TTC549 (cell line): Measurements from ENCODE around the gene DPP4.

Experiments used
- FAIRE-seq: peaks from 2 replicates; lab custom pipeline; 2012; peaks lifted over from hg19 to GRCh38; lab: Jason Lieb, UNC

Gene DPP4

DNA sequence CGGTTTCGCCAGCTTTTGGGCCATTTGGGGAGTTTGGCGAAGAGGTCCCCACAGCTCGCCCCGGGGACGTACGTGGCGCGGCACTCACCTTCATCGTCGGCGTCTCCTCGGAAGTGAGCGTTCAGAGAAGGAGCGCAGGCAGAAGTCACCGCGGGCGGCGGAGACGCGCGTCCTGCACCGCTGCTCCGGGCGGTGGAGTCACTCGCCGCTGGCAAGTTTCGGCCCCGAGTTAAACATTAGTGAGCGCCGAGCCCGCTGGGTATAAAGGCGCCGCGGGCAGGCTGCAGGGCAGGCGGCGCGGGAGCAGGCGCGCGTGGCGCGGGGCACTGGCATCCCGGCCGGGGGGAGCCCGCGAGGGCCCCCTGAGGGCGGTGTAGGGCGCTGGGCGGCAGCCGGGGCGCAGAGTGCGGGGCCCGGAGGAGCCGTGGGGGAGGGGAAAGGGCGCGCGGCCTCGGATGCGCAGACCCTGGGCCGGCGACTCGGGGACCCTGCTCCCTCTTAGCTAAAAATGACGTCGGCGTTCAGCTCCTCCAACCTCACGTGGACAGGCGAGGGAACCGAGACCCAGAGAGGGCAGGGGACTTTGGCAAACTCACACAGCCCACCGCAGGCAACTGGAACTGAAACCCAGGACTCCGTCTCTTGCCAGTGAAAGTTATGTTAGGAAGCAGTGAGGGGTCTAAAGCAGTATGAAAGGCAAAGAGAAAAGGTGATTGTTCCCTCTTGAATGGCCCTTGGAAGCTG is at the start of gene DPP4:
Gene DPP4, minus strand, starts transcription at position 328 of the 744 bp plus-strand sequence. Its CDS starts 234 bp downstream, at position 94.
- no peak for FAIRE-seq

DNA sequence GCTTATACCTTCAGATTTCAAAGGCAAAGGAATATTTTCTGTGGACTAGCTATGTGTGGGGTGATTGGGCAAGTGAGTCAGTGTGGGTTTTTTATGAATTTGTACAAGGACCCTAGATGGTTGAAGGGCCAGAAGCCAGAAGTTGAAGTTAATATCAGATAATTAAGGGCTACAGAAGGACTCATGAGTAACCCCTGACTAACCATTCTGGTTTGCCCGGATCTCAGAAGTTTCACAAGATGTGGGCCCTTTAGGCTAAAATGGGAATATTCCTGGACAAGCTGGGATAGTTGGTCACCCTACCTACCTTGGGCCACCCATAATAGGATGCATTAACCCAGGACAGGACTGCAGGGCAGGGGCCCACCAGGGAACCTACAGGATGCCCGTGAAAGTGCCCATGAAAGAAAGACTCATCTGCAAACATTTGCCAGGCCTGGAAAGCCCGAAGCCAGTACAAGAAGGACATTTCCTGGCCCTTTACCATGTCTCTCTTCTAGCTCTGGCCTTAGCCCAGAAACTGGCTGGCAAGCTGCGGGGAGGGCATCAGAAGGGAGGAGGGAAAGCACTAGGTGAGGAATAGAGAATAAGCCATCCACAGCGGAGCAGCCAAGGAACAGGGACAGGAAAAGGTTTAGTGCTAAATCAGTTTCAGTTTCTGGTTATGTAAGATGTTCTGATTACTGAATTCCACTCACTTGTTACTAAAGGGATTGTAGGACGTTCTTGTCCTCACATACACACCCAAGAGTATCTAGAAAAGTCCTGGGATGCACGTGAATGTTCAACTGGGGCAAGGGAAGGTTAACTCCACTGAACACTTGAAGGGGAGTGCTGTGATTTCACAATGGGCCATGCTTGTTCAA is 44.4 kb upstream of the DPP4 start:
- FAIRE-seq = no peak

DNA sequence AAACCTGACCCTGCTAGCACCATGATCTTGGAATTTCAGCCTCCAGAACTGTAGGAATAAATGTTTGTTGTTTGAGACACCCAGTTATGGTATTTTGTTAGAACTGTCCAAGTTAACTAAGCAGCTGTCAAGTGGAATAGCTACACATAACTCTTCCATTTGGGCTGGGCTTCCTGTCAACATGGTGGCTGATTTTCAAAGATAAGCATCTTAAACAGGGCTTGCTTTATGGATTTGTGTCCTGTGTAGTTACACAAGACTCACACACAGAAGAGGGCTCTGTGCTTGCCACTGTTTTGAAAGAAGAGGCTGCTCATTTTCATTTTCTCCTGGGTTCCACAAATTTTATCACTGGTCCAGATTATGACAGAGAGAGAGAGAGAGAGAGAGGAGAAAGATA is 42.3 kb upstream of the DPP4 start:
- FAIRE-seq = no peak

DNA sequence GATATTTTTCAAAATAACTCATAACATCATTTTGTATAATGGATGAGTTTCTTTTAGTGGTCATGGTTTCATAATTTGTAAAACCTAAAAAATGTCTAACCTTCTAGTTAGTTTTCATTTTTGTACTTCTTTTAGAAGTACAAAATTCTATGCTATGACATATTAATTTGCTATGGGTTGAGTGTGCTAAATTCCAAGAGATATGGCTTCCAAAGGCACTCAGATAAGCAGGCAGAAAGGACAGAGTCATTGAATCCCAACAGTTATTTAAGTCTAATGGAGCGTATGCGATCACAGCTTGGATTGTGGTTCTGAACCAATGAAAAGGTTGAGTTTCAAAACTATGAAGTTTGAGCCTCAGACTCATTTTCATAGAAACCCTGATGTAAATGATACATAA is 41.1 kb upstream of the DPP4 start:
- peak; percentile 31 for FAIRE-seq

DNA sequence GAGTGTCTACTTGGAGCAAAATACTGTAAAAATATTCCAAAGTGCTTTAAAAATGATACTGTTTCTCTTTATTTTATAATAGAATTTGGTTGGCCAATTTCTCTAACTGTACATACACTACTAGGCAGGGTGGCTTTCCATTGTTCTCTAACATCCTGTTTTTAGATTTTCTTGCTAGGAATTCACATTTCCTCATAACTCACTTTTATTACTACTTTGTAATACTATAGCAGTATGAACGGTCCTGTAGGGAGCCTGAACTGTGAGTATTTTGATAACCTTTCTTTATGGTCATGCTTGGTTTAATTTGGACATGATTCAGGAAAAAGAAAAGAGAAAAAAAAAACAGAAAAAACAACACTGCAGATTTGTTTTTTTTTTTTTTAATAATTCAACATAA is 40.3 kb upstream of the DPP4 start:
- FAIRE-seq = peak; percentile 42

DNA sequence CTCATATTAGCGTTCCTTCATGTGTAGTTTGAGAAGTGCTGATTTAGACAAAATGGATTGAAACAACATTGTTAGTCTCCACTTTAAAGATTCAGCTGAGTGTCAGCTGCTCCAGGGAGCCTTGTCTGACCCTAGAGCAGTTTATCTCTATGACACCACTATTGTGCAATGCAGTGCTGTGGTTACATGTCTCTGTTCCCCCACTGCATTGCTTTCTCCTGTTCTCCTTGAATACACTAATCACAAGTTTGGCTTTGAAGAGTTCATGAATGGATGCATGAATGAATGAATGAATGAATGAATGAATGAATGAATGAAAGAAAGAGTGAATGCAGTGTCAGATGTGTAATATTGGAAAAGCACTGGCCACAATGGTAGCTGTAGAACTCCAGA is 39.8 kb upstream of the DPP4 start:
- FAIRE-seq = no peak

DNA sequence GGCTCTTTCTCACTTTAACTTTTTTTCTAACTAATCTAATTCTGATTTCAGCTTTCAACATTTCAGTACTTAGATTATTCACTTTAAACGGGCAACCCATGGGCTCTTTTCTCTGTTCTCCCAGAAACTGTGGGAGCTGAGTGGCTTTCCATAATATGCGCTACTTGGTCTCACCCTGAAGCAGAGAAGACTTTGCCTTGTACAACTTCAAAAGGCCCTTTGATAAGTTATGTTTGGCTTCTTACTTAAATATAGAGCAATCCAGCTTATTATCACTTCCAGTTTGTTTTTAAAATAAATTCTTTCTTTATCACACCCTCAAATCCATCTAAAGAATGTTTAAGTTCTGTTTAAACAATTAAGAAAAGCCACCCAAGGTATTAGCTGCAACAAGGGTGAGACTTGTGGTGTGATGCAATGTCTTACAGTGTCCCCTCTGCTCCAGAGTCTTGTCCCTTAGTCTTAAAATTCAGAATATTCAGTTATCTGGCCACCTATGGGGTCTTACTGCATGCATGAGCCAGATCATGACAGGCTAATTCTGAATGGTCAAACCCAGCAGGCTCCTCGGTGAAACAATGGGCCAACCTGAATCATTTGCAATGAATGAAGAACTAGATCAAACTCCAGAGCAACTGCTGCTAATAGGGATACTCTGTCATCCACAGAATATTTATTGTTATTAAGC is 39.2 kb upstream of the DPP4 start:
- no peak for FAIRE-seq

DNA sequence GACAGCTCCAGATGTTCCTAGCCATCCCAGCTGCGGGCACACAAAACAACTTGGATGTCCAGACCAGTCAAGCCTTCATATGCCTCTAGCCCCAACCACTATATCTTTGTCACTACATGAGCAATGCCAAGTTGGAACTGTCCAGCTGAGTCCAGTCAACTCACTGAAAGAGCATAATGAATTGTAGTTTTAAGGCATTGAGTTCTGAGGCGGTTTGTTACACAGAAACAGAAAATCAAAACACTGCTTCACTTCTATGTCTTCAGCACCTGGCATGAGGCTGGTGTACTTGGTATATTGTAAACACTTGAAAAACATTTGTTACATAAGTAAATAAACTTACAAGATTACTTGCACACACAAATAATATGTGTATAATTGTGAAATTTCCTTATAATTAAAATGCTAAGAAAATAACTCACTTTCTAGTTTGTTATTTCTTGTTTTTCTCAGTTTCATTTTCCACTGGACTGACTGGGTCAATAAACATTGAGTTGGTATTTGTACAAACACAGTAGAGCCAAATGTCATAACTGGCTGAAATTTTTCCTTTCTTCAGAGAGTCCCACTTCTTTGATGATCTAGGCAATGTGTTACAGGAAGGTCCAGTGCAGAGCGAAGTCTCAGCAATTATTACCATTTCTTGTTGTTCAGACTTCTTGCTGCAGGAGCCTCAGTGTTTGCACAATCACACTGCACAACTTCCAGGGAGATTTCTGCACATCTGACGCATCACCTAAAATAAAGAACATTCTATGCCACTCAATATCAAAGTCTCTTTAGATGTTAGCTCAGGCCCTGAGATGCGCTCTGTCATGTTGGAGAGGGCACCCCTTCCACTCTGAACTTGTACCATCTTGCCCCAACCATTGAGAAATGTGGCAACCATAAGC is 38.2 kb upstream of the DPP4 start:
- peak; percentile 67 for FAIRE-seq

DNA sequence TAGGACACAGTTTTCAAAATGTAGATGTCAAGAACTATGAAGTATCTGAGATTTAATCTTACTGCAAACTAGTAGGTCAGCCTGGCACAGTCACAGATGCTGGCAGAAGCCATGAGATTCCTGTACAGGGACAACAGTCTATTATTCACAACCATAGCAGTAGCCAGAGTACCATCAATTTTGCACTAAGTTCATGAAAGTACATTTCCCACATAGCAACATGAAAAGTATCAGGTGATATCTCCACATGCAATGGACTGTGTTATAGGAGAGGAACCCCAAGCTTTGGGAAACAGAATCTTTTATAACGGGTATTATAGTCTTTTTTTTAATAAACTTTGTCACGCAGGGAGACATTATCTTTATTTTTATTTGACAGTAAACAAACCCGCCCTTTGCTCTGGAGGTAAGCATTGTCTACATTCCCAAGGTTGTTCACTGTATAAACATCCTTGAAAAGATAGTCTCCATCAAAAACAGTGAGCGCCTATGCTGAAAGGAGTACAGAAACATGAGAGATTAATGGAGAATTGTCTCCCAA is 33.4 kb upstream of the DPP4 start:
- peak; percentile 87 for FAIRE-seq

DNA sequence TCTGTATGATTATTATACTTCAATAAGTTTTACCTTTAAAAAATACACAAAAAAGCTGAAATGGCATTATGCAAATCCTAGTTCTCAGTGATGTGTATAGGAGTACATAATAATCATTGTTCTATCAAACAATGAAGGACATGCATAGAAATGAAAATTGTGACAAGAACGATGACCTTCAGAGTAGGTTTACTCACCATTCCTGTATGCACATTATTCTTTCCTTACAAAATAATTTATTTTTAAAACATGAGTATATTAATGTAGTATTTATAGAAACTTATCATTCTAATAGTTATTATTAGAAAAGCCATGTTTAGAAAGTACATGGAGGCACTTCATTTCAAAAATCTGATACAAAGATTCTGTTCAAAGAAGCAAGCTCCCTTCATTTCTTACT is 32.7 kb upstream of the DPP4 start:
- peak; percentile 71 for FAIRE-seq

DNA sequence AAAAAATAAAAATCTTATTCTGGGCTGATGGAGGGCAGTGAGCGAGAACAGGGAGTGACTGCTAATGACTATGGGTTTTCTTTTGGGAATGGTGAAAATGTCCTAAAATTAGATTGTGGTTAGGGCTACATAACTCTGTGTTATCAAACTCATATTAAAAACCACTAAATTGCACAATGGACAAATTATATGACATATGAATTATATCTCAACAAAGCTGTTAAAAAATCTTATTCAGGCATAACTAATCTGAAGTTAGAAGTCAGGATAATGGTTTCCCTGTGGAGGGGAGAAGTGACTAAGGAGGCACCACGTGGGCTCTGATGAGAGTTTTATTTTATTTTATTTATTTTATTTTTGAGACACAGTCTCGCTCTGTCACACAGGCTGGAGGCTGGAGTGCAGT is 32.1 kb upstream of the DPP4 start:
- FAIRE-seq = peak; percentile 90

DNA sequence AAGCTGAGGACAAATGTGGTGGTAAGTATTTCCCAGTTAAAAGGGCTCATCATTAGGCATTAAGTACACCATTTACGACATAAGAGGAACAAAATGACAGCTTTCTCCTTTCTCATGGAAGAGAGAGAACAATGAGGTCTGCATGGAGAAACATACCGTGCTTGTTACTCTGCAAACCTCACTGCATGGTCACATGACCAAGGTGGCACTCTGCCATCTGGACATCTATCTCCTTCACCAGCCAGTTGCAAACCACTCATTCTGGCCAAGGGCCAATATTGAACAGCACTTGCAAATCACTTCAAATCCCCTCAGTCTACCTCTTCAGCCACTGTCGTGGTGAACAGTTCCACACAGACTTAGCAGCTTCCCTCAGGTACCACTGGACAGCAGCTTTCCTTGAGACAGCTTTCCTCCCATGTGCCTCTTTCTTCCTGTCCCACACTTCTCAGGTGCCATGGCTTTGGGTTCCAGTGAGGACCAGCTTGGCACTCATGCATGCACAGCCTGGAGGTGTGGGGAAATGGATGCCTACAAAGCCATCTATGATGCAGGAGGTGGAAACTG is 29.5 kb upstream of the DPP4 start:
- FAIRE-seq = no peak

DNA sequence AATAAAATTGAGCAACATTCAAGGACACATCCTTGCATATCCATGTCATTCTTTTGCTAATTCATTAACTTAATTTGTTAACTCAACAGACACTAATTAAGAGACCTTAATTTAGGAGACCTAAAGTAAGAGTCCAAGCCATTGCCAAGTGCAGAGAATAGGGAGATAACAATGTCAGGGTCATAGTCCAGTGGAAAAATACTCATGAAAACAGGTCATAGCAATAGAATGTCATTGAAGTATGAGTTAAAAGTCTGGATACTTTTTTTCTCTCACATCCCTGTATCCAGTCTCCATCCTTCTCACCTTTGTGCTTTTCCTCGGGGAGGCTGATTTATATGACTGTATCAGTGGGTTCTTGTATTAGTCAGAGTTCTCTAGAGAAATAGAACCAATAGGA is 26.6 kb upstream of the DPP4 start:
- FAIRE-seq = no peak

DNA sequence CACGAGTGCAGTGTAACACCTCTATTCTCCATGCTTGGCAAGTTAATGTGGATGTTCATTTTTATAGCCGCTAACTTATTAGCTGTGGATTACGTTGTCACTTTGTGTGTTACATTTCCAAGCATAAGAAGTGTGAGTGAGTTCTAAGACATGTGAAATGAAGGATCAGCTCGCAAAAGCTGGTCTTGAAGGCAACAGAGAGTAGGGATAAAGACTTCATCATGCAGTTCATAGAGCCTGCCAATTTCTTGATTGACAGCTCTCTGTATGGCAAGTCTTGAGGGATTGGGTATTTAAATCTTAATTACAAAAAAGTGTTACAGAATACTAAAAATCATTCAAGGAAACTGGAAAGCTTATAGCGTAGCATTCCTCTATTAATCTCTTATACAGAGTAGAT is 25.8 kb upstream of the DPP4 start:
- FAIRE-seq = no peak

DNA sequence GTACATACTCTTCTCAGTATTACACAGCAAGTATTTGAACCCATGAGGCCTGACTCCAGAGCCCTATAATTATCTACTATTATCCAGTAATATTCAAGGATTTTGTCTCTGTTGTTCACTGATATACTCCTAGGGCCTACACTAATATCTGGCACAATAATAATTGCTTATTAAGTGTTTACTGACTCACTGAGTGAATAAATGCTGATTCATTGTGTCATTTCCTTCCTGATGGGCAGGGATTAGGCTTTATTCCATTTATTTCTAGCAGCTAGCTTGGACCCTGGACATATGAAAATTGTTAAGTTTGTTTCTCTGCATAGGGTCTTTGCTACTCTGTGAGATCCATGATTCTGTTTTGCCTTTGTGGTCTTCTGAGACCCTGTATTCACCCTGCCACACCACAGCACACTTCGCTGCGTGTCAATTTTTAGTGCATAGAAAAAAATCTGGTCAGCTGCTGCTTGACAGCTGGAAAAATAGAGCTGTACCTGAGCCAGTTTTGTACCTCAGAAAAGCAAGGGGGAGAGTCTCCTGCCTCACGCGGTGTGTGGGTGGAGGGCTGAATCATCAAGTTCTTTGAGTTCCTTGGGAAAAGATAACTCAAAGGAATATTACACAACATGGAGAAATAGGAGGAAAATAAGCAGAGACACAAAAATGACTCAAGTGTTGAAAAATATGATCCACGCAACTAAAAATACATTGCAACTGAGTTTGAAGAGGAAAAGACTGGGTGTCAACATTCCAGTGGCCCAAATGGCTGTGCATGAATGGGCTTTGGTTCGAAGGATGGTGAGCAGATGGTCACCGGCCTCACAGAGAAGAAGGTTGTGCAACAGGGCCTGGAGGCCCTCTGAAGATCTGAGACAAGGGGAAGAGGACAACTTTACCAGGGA is 18.9 kb upstream of the DPP4 start:
- no peak for FAIRE-seq

DNA sequence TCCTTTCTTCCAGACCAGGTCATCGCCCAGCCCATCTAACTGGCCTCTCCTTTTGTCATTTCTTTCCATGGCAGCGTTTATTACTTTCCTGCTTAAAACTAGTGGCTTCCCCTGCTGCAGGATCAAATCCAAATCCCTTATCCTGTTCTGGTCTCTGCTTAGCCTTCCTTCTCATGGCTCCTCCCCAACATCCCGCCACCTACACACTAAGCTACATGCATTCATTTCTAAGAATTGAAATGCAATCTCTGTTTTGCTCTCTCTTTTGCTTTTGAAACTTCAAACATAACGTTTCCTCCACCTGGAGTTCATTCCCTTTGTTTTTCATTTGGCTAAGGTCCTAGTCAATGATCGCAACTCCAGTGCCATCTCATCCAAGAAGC is 18.0 kb upstream of the DPP4 start:
- FAIRE-seq = no peak

DNA sequence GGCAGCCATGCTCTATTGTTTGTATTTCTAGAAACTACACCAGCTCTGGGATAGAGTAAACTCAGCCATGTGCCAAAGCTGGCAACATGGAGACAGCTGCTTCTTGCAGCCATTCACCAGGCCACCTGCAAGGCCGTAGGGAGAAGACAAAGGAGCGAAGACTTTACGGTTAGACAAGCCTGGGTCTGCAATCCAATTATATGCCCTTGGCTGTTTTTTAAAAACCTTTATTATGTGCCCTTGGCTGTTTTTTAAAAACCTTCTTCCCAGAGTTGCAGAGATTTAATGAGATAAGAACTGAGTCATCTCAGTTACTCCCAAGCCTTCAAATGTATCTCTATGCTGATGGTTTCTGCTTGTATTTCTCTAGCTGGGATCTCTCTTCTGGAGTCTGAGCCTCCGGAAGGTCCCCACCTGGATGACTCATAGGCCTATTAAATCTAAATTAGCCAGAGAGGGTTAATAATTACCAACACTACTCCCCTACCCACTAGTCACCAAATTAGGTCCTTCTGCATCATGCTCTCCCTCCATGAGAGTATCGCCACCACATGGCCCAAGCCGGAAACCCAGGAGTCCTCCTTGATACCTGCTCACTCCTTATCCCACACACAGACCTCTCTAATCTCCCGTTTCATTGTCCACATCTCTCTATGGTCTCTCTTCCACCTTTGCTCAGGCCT is 17.5 kb upstream of the DPP4 start:
- no peak for FAIRE-seq

DNA sequence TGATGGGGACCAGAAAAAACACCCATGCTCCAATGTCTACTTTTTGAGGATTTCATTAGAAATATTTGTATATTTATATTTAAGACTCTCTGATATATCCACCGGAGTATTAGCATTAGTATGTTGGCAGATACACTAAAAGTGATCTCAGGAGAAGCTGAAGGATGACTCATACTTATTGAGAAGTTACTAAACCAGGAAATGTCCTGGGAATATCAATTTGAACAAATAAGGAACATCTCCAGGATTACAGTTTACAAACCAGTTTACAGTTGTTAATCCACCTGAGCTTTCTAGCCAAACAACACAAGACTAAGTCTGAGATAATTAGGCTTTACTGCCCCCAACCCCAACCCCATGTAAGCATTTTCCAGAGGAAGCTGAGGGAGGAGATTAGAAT is 16.1 kb upstream of the DPP4 start:
- FAIRE-seq = no peak

DNA sequence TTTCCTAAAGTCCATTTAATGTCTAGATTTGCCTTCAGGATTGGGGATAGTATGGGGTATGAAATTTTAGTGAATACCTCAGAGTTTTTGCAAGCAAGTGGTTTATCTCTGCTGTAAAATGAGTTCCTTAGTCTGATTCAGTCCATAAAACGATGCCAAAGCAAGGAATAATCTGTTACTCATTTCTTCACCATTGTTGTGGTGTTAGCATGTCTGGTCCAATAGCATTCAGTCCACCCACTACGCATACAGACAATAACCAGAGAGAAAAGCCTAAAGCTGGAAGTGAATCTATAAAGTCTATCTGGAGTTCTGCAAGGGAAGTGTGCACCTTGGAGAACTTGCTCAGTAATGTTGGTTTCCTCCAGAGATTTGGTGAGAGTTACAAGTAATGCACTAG is 12.9 kb upstream of the DPP4 start:
- no peak for FAIRE-seq
